HUES64 (cell line): Measurements from ENCODE around the gene ARHGEF33.

Experiments
- H3K27ac ChIP-seq: 2 replicates; pipeline ENCODE4 v1.7.0; 2013; ENCODE audit warnings: low read depth, low read length, inconsistent platforms
- H3K27me3 ChIP-seq: 2 replicates; pipeline ENCODE4 v1.6.1; 2013; ENCODE audit warnings: mild to moderate bottlenecking, low read length; ENCODE audit not compliant: insufficient read depth
- H3K36me3 ChIP-seq: 2 replicates; pipeline ENCODE4 v1.6.1; 2013; ENCODE audit warnings: mild to moderate bottlenecking, low read length; ENCODE audit not compliant: insufficient read depth
- H3K4me1 ChIP-seq: 2 replicates; pipeline ENCODE4 v1.6.1; 2013; ENCODE audit warnings: mild to moderate bottlenecking, low read length, moderate library complexity; ENCODE audit not compliant: insufficient read depth
- H3K4me3 ChIP-seq: 2 replicates; pipeline ENCODE4 v1.5.1; 2013; ENCODE audit warnings: mild to moderate bottlenecking, low read length, moderate library complexity
- H3K9ac ChIP-seq: 2 replicates; pipeline ENCODE4 v1.6.1; 2013; ENCODE audit warnings: mild to moderate bottlenecking, low read depth, low read length
- H3K9me3 ChIP-seq: 2 replicates; pipeline ENCODE4 v1.6.1; 2013; ENCODE audit warnings: low read depth, low read length; ENCODE audit not compliant: insufficient read depth
- WGBS: fragments of 150-250, 120-280 bp; methylation state at CpG from one replicate; pipeline ENCODE4 v1.1.7; 2013; ENCODE audit warnings: missing lambda C conversion rate; 5-methylcytosine and 5-hydroxymethylcytosine counted together

ARHGEF33 gene

GRCh38 chr2:39018638-39019037 lies 129.0 kb downstream of the ARHGEF33 start:
- Histone ChIP-seq H3K4me3 (no peak overlapping the region), H3K9me3 (no peaks in the 10 kb centered on the region), H3K27ac (no peak overlapping the region; the same call in 1 of the 2 replicates), H3K36me3 (peaks cover 18% of the 10 kb centered on the region), H3K4me1 (peaks cover 28% of the 10 kb centered on the region), H3K27me3 (no peaks in the 10 kb centered on the region), H3K9ac (no peak overlapping the region)
- 100% methylated on average over 3 of the region's 4 CpGs for WGBS

DNA sequence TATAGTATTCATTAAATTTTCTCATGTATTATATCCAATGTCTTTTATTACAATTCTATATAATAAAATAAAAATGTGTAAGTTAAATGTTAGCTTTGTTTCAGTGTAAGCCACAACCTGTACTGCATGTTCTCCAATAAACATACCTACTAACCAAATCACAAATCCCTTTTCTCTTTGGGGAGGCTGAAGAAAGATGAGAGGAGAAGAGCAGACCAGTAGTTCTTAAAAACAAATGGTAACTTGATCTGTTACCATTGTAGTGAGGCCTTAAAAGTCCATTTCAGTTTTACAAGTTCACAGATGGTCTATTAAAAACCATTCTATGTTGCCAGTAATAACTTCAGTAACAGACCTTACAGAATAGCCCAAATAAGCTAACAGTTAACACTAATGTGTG lies 130.7 kb downstream of the ARHGEF33 start:
- Histone ChIP-seq H3K27me3 (no peaks in the 10 kb centered on the region), H3K36me3 (peaks cover 12% of the 10 kb centered on the region), H3K4me3 (no peak overlapping the region), H3K27ac (no peak overlapping the region), H3K9ac (no peak overlapping the region), H3K9me3 (no peaks in the 10 kb centered on the region), H3K4me1 (peaks cover 32% of the 10 kb centered on the region)

DNA sequence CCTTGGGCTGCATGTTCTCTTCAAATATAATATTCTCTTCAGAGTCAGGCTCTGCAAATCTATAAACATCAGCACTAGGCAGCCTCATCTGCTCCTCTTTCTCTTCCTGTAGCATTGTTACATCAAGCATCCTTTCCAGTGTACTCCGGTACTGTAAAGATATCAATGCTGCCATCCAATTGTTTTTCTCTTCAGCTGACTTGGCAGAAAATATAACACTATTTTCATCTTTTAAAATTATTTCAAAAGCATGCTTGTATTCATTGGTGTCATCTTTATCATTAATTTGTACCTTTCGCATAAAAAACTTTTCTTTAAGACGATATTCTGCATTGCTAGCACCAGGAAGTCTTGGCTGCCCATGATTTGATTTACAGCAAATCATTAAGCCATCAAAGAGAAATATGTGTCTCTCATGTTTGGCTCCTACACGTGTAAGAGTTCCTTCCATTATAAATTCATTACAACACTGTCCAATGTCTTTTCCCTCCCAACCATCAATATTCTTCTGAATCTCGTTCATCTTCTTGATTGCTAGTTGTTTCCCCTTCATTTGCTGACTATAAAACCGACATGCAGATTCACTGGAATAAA lies 133.1 kb downstream of the ARHGEF33 start:
- peaks cover 15% of the 10 kb centered on the region for H3K36me3 ChIP-seq
- H3K27ac ChIP-seq, result no peak overlapping the region
- H3K9me3 ChIP-seq, result no peaks in the 10 kb centered on the region
- no peaks in the 10 kb centered on the region for H3K27me3 ChIP-seq
- no peak overlapping the region for H3K9ac ChIP-seq
- 94% methylated on average over 5 of the region's 6 CpGs for WGBS
- H3K4me3 ChIP-seq, result no peak overlapping the region
- H3K4me1 ChIP-seq, result peaks cover 41% of the 10 kb centered on the region

DNA sequence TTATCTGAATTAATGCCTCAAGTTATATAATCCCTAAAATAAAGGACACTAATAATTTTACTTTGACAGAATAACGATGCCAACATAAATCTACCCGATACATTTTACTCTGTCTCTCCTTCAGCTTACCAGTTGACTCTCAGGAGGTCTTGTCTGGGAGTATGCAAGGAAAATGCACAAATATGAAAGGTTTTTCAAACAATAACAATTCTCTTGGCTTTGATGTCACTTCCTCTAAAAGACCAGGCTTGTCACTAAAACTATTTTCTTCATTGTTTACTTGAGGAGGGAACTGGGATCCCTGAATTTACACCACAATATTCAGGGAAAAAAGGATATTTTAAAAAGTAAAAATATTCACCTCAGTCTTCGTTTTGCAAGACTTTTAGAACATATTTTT lies 134.0 kb downstream of the ARHGEF33 start:
- Histone ChIP-seq H3K9ac (no peak overlapping the region), H3K27me3 (no peaks in the 10 kb centered on the region), H3K9me3 (no peaks in the 10 kb centered on the region), H3K27ac (no peak overlapping the region), H3K4me3 (no peak overlapping the region), H3K36me3 (peaks cover 15% of the 10 kb centered on the region), H3K4me1 (peaks cover 42% of the 10 kb centered on the region)
- WGBS, result 94% methylated on average over 3 of the region's 3 CpGs

DNA sequence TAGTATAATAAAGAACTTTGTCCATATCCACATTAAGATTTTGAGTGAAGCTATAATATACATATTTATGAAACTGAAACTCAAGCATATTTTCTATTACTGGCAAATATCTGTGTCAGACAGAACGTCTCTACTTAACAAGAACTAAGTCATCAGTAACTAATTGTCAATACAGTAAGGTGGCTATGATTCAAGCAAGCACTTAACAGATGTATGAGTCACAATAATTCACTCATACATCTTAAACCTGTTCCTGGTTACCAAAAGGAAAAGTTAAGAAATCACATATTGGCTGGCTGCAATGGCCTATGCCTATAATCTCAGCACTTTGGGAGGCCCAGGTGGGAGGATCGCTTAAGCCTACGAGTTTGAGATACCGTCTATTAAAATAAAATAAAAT lies 135.2 kb downstream of the ARHGEF33 start:
- Histone ChIP-seq H3K27me3 (no peaks in the 10 kb centered on the region), H3K36me3 (peaks cover 15% of the 10 kb centered on the region)
- WGBS, result 94% methylated on average over 3 of the region's 4 CpGs

More for the DNA sequence above, 135.2 kb downstream of the ARHGEF33 start:
- Histone ChIP-seq H3K27ac (no peak overlapping the region), H3K4me3 (no peak overlapping the region), H3K9me3 (no peaks in the 10 kb centered on the region), H3K4me1 (peaks cover 37% of the 10 kb centered on the region), H3K9ac (no peak overlapping the region)
